Measurements from ENCODE around the gene SAP30BP. TPM values are rescaled to one million over a fixed set of nuclear protein-coding genes. Genes with fewer than 3 reads are reported as not detected.

SAP30BP gene
- polyA plus RNA-seq, 1 donor (not counting 4 experiments of a cell fraction or from before 2014, with no cell fraction given), result 99.0 TPM

- dilution Hi-C loops (cut with MboI; ENCODE audit: extremely low pct_ligation_motif_present, low sequenced_read_pairs), result no loop called here
- Histone ChIP-seq H3K79me2 (ENCODE audit: control insufficient read depth, insufficient read depth, low read length) (peaks cover 22% of the 10 kb centered on the region), H2AFZ (ENCODE audit: control insufficient read depth, low read length) (no peak overlapping the region), H3K9me3 (ENCODE audit: control insufficient read depth, low read depth, low read length) (no peaks in the 10 kb centered on the region), H4K20me1 (ENCODE audit: control insufficient read depth, extremely low read depth, insufficient read depth, low read length) (no peaks in the 10 kb centered on the region), H3K9me1 (ENCODE audit: control insufficient read depth, extremely low read depth, insufficient read depth, low read length) (no peaks in the 10 kb centered on the region), H3K4me3 (ENCODE audit: control insufficient read depth in 2 of 3, extremely low read depth in 1 of 3, insufficient read depth in 2 of 3, low read depth in 1 of 3, low read length in 3 of 3) (no peak overlapping the region), H3K4me2 (ENCODE audit: control insufficient read depth, extremely low read depth, insufficient read depth, low read depth, low read length) (peak overlapping the region; percentile 45), H3K27me3 (ENCODE audit: control insufficient read depth, extremely low read depth, insufficient read depth, low read length) (no peaks in the 10 kb centered on the region), H3K4me1 (ENCODE audit: control insufficient read depth, extremely low read depth, insufficient read depth, low read length) (peaks cover 98% of the 10 kb centered on the region), H3K27ac (ENCODE audit: control insufficient read depth, insufficient read depth, low read length) (peak overlapping the region; percentile 86), H3K9ac (ENCODE audit: control insufficient read depth, extremely low read depth, insufficient read depth, low read length) (peak overlapping the region; percentile 75), H3K36me3 (ENCODE audit: control insufficient read depth in 2 of 2, extremely low read depth in 1 of 2, insufficient read depth in 2 of 2, low read length in 2 of 2) (peaks cover 14 to 28% of the 10 kb centered on the region in 2 experiments)
- DNase-seq (ENCODE audit: low read depth, low spot score) (no peak), FAIRE-seq (peak; percentile 69)
- no peak for TF ChIP-seq EZH2 (IDR thresholded peaks at IDR 0.05; ENCODE audit: low read length)
- TF ChIP-seq CTCF (optimal IDR thresholded peaks at IDR 0.05 in 1 of 3, IDR thresholded peaks at IDR 0.05 in 1 of 3, conservative IDR thresholded peaks at IDR 0.05 in 1 of 3; ENCODE audit: extremely low read depth in 1 of 3, insufficient read depth in 2 of 3, low read length in 3 of 3), result peak in 2 of 3 experiments; percentile 19 to 45
These were observed 26.7 kb downstream of the SAP30BP start for GRCh38 chr17:75693500-75694481.

GRCh38 chr17:75694536-75694935, 27.4 kb downstream of the SAP30BP start:
- Histone ChIP-seq H3K36me3 (ENCODE audit: control insufficient read depth in 2 of 2, extremely low read depth in 1 of 2, insufficient read depth in 2 of 2, low read length in 2 of 2) (peaks cover 14 to 27% of the 10 kb centered on the region in 2 experiments), H4K20me1 (ENCODE audit: control insufficient read depth, extremely low read depth, insufficient read depth, low read length) (no peaks in the 10 kb centered on the region), H3K4me1 (ENCODE audit: control insufficient read depth, extremely low read depth, insufficient read depth, low read length) (peaks cover 99% of the 10 kb centered on the region), H3K9me1 (ENCODE audit: control insufficient read depth, extremely low read depth, insufficient read depth, low read length) (no peaks in the 10 kb centered on the region), H3K79me2 (ENCODE audit: control insufficient read depth, insufficient read depth, low read length) (peaks cover 25% of the 10 kb centered on the region), H3K4me3 (ENCODE audit: control insufficient read depth in 2 of 3, extremely low read depth in 1 of 3, insufficient read depth in 2 of 3, low read depth in 1 of 3, low read length in 3 of 3) (no peak overlapping the region), H2AFZ (ENCODE audit: control insufficient read depth, low read length) (no peak overlapping the region), H3K4me2 (ENCODE audit: control insufficient read depth, extremely low read depth, insufficient read depth, low read depth, low read length) (peak overlapping the region; percentile 67), H3K27ac (ENCODE audit: control insufficient read depth, insufficient read depth, low read length) (peak overlapping the region; percentile 86), H3K9me3 (ENCODE audit: control insufficient read depth, low read depth, low read length) (no peaks in the 10 kb centered on the region), H3K9ac (ENCODE audit: control insufficient read depth, extremely low read depth, insufficient read depth, low read length) (peak overlapping the region; percentile 75), H3K27me3 (ENCODE audit: control insufficient read depth, extremely low read depth, insufficient read depth, low read length) (no peaks in the 10 kb centered on the region)
- TF ChIP-seq EZH2 (IDR thresholded peaks at IDR 0.05; ENCODE audit: low read length) (no peak), CTCF (optimal IDR thresholded peaks at IDR 0.05 in 1 of 3, IDR thresholded peaks at IDR 0.05 in 1 of 3, conservative IDR thresholded peaks at IDR 0.05 in 1 of 3; ENCODE audit: extremely low read depth in 1 of 3, insufficient read depth in 2 of 3, low read length in 3 of 3) (no peak)
- FAIRE-seq (no peak), DNase-seq (ENCODE audit: low read depth, low spot score) (no peak)
- dilution Hi-C loops (cut with MboI; ENCODE audit: extremely low pct_ligation_motif_present, low sequenced_read_pairs), result no loop called here

All from keratinocyte (primary cell).